CD4-positive, alpha-beta T cell treated with Interleukin-10 for 1 hour (primary cell): ENCODE measurements around the gene LEPR.

Experiments used
- DNase-seq: peaks from one replicate; pipeline ENCODE4 v3.0.0-alpha.2; 2020

LEPR gene

GRCh38 chr1:65409816-65410326, 10.6 kb upstream of the LEPR start:
- no peak for DNase-seq

DNA sequence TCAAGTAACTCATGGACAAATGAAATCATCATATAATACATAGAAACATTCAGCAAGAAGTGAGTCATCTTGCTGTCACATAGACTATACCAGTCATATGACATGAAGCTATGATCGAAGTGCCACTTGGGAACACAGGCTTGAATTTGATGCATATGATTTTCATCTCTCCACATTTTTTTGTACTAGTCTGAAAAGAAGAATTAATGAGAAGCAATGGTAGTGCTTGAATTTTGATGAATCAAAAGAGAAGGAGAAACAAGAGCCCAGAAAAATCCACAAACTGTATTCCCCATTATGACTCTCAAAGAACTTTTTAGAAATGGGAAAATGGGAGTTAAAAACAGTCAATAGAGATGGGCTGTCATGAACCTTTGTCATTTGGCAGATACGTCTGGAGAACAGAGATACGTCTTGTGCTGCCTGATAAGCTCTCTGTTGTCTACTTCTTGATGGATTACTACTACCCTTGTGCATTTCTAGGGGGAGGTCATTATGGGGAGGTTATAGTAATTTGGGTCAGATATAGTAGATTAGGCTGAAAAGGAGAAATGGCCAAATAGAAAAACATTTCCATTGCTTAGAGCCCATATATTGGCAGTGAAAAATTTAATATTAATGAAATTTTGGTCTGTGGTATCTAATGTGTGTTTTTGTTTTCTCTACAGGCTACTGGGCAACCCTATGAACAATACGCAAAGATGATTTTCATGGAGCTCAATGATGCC, 8.0 kb upstream of the LEPR start:
- DNase-seq = no peak

DNA sequence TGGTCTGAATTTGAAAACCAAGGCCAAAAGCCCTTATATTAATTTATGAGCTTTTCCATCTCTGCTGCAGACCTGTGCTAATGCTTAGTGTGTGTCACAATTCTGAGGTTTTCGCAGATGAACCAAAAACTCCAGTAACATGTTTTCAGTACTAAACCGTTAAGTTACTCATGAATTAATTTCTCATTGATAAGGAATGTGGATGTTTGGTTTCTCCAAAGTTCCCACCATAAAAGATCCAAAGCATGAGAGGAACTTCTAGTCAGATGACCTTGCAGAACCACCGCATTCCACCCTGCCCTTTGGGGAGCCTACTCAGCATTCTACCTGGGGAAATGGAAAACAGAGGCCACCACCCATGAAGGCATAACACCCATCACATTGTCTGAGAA, 7.5 kb upstream of the LEPR start:
- no peak for DNase-seq

DNA sequence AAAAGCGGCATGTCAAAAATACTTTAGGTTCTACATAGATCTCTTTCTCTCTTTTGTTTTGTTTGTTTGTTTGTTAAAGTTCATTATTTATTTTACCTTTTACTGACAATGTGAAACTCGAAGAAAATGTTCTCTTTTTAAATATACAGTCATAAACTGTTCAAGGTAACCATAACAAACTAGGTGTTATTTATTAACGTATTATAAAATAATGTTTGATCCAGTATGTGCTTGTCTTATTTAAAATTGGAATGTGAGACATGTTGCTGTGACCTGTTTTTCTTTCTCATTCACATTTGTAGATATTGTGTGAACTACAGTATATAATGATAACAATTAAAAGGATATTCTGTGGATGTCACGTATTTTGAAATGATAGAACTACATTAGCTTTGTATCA, 5.9 kb upstream of the LEPR start:
- no peak for DNase-seq

- DNase-seq = no peak
Observed at GRCh38 chr1:65416767-65417166, 3.7 kb upstream of the LEPR start.

- no peak for DNase-seq
Observed at GRCh38 chr1:65417729-65418128, 2.7 kb upstream of the LEPR start.

GRCh38 chr1:65418522-65419185, 1.8 kb upstream of the LEPR start:
- no peak for DNase-seq

DNA sequence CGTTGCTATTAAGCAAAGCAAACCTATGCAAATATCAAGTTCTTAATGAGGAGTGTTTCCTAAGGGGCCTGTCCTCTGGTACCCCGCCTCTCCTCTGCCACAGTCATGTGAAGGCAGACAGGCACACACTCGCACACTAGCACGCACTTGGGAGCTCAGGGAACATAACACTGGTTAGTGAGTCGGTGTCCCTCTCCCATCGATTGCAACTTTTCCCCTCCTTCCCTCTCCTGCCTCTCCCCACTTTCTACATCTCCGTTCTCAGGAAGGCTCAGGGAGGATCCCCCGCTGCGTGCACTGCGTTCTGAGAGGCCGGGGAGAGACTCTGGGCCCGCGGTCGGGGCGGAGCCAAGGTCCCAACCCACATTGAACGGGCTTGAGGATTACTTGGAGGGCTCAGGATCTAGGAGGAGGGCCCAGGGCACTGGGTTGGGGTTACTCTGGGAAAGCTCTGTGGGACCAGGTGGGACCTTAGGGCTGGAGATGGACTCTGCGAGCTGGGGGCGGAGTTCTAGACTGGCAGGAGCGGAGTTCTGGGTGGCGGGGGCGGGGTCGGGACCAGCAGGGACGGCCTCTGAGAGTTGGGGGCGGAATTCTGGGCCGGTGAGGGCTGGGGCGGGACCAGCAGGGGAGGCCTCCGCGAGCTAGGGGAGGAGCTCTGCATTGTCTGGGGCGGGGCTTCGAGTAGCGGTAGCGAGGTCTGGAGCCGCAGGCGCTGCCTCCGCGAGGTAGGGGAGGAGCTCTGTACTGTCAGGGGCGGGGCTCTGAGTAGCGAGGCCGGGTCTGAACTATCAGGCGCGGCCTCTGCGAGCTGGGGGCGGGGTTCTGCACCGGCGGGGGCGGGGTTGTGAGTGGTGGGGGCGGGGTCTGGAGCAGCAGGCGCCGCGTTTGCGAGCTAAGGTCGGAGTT, 533 bp upstream of the LEPR start:
- peak; percentile 99 for DNase-seq

GRCh38 chr1:65421351-65422025, 1.0 kb downstream of the LEPR start:
- DNase-seq = no peak

DNA sequence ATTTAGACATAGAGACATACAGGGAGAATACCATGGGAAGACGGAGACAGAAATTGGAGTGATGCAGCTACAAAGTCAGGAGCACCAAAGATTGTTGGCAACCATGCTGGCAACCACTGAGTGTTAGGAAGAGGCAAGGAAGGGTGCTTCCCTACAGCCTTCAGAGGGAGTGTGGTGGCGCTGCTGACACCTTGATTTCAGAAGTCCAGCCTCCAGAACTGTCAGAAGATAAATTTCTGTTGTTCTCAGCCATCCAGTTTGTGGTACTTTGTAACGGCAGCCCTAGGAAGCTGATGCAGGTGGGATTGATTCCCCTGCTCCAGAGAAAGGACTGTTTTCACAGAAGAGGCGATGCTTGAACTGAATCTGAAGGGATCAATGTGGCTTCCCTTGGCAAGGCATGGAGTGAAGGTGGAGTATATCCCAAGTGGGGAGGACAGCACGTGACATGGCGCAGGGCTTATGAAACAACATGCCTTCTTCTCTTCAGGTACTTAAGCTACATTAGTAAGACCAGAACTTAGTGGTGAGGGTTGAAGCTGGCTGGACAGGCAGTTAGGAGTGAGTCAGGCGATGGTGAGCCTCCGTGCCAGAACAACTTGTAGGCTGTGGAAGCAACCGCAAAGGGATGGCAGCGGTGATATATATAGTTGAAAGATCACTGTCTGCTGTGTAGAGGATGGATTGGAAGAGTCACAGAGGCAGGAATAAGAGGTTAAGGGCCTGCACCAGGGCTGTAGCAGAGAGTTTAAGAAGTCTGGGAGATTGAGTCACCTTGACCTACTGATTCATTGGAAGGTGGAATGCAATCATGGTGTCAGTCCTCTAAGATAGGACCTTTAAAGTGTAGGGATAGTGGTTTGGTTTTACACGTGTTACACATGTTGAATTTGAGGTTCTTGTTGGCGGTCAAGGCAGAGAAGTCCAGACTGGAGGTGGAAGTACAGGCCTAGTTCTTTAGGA, 2.1 kb downstream of the LEPR start:
- no peak for DNase-seq

GRCh38 chr1:65423884-65424572, 3.6 kb downstream of the LEPR start:
- DNase-seq = no peak

DNA sequence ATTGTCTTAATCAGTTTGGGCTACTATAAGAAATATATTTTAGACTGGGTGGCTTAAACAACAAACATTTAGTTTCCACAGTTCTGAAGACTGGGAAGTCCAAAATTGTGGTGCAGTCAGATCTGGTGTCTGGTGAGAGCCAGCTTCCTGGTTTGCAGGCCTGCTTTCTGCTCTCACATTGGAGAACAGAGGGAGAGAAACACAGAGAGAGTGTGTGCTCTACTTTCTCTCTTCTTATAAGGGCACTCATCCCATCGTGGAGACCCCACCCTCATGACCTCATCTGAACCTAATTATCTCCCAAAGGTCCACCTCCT, 4.1 kb downstream of the LEPR start:
- DNase-seq = no peak

GRCh38 chr1:65425006-65425405, 4.5 kb downstream of the LEPR start:
- DNase-seq = no peak

- no peak for DNase-seq
Observed at GRCh38 chr1:65425697-65426096, 5.2 kb downstream of the LEPR start.

GRCh38 chr1:65429078-65429477, 8.6 kb downstream of the LEPR start:
- no peak for DNase-seq

- no peak for DNase-seq
Observed at GRCh38 chr1:65429806-65430205, 9.3 kb downstream of the LEPR start.

DNA sequence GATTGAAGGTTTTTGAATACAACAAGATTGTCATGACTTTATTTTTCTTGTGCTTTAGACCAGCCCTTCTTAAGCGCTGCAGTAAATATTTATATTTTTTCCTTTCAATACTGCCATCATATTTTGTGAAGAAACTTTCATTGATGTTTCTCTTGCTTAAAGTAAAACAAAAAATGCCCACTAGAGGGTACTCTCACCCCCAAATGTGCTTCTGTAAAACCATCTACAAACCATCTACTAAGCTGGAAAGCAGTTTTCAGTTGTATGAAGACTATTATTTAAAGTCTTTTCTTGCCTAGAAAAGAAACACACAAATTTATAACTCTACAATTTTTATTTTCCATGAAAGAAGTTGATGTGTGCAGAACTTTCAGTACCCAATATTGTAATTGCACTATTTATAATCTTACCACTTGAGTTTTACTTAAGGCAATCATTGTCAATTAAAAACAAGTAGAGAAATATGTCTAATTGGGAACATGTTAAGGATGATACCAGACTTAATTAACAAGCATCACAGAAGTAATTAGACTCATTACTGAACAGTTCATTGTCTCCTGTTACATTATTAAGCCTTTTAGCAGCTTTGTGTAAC, 10.7 kb downstream of the LEPR start:
- peak; percentile 37 for DNase-seq

GRCh38 chr1:65432918-65433317, 12.4 kb downstream of the LEPR start:
- DNase-seq = no peak

- no peak for DNase-seq
Observed at GRCh38 chr1:65434255-65434654, 13.8 kb downstream of the LEPR start.

DNA sequence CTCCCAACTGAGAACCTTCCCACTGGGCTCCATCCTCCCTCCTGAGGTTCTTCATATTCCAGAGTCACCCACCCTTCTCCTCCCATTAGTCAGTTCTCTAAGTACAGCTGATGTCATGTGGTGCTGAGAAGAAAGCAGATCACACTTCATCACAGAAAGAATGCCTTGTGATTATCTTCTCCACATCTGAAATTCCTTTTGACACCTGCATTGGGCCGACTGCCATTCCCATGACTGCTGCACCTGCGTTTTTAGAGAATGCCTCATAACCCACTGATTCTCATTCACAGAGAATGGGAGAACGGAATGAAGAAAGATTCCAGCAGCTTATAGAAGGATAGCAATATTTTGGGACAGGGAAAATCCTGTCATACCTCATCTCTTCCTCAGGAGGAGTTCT, 14.3 kb downstream of the LEPR start:
- DNase-seq = no peak

GRCh38 chr1:65435987-65436386, 15.5 kb downstream of the LEPR start:
- no peak for DNase-seq
